K562 (cell line): ENCODE data around the gene RAB5A. TPM values are rescaled to one million over a fixed set of nuclear protein-coding genes. Genes with fewer than 3 reads are reported as not detected.

Source experiments
- ATAC-seq: fragments of 200-7000 bp; cut with Tn5 transposase; 3 replicates; pipeline ENCODE4 v1.9.1; 2020; ENCODE audit warnings: moderate library complexity
- BruUV-seq: library from RNA; stranded (reverse); fragments of 400-500 nt; replicated peaks from 2 replicates; lab custom pipeline; 2021; lab: Mats Ljungman, UMichigan
- CTCF ChIA-PET: fragments of 300-600 bp; formaldehyde crosslinking; extraction: SDS; loops from one replicate; lab custom pipeline; 2021; ENCODE audit warnings: low intra/inter-chr PET ratio; lab: Yijun Ruan, JAX
- POLR2A ChIA-PET: fragments of 300-600, 350-650 bp; sonication (Branson Sonifier 250); formaldehyde crosslinking; extraction: SDS; loops from one replicate; lab custom pipeline; 2021; ENCODE audit warnings: antibody characterized with exemption, inconsistent platforms; lab: Yijun Ruan, JAX
- DNase-seq, 4 experiments: peaks; one replicate each; pipeline versions ENCODE4 v3.0.0 to v3.0.0-alpha.2; 2011 to 2018; ENCODE audit warnings: low spot score in 3 of 4, mixed read lengths in 3 of 4; ENCODE audit errors: extremely low read depth in 1 of 4
- FAIRE-seq: peaks from 2 replicates; lab custom pipeline; 2011; peaks lifted over from hg19 to GRCh38; lab: Jason Lieb, UNC
- H2AFZ ChIP-seq: 2 replicates; pipeline ENCODE4 v1.6.0; 2011; ENCODE audit warnings: low read depth, low read length, control low read depth, inconsistent platforms
- H3K27ac ChIP-seq: fragments of 200-600 bp; 3 replicates; pipeline ENCODE4 v1.8.0; 2011; ENCODE audit warnings: low read depth, mild to moderate bottlenecking, control low read depth, inconsistent platforms, low read length, moderate library complexity, mixed read lengths; ENCODE audit errors: extremely low read depth
- H3K27me3 ChIP-seq, 2 experiments: fragments of 300-600 bp in 1 of 2; 2 replicates in 1 of 2; 3 replicates in 1 of 2; pipeline versions ENCODE4 v1.6.0 to v1.8.0; 2011; ENCODE audit warnings: inconsistent platforms in 2 of 2, low read length in 2 of 2, mild to moderate bottlenecking in 1 of 2, mixed read lengths in 1 of 2, moderate library complexity in 1 of 2; ENCODE audit not compliant: control insufficient read depth in 2 of 2, insufficient read depth in 2 of 2
- H3K36me3 ChIP-seq: fragments of 300-600 bp; 3 replicates; pipeline ENCODE4 v1.8.0; 2011; ENCODE audit warnings: mild to moderate bottlenecking, low read length, inconsistent platforms; ENCODE audit not compliant: control insufficient read depth, insufficient read depth
- H3K4me1 ChIP-seq, 2 experiments: fragments of 200-600 bp in 1 of 2; replicated peaks in 1 of 2; 2 replicates in 1 of 2; 3 replicates in 1 of 2; pipeline versions ENCODE4 v1.5.1 to v1.8.0; 2011; ENCODE audit warnings: inconsistent platforms in 2 of 2, low read length in 2 of 2, mild to moderate bottlenecking in 1 of 2, mixed read lengths in 1 of 2, moderate library complexity in 1 of 2; ENCODE audit not compliant: control insufficient read depth in 2 of 2, insufficient read depth in 2 of 2
- H3K4me2 ChIP-seq: 2 replicates; pipeline ENCODE4 v1.6.1; 2011; ENCODE audit warnings: low read length, control low read depth, inconsistent platforms, mixed read lengths; ENCODE audit not compliant: insufficient read depth
- H3K4me3 ChIP-seq: fragments of 200-600 bp; sonication (generic), shearing (Covaris generic); 2 replicates; pipeline ENCODE4 v1.5.1; 2016; ENCODE audit warnings: control low read depth, inconsistent platforms
- H3K79me2 ChIP-seq: fragments of 200-600 bp; 3 replicates; pipeline ENCODE4 v1.8.0; 2011; ENCODE audit warnings: low read length, inconsistent platforms; ENCODE audit not compliant: control insufficient read depth, insufficient read depth
- H3K9ac ChIP-seq, 2 experiments: 2 replicates each; pipeline versions ENCODE4 v1.6.0 to v1.6.1; 2011; ENCODE audit warnings: low read depth in 2 of 2, low read length in 2 of 2, control low read depth in 1 of 2, inconsistent platforms in 1 of 2, mild to moderate bottlenecking in 1 of 2, mixed read lengths in 1 of 2; ENCODE audit not compliant: insufficient read depth in 1 of 2
- H3K9me1 ChIP-seq: one replicate; pipeline ENCODE4 v1.6.0; 2011; ENCODE audit warnings: inconsistent platforms, mild to moderate bottlenecking, low read length, moderate library complexity; ENCODE audit not compliant: control insufficient read depth, insufficient read depth
- H3K9me3 ChIP-seq: replicated peaks from 2 replicates; pipeline ENCODE4 v1.5.1; 2011; ENCODE audit warnings: low read depth, low read length, inconsistent platforms; ENCODE audit not compliant: control insufficient read depth, insufficient read depth
- H4K20me1 ChIP-seq: replicated peaks from 2 replicates; pipeline ENCODE4 v1.6.1; 2011; ENCODE audit warnings: low read length, inconsistent platforms, mixed read lengths; ENCODE audit not compliant: control insufficient read depth, insufficient read depth
- ARNT ChIP-seq, 2 experiments: fragments of 450-650 bp; IDR thresholded peaks; 2 replicates each; pipeline ENCODE4 v1.6.1; 2016; ENCODE audit warnings: mild to moderate bottlenecking in 1 of 2
- BRD9 ChIP-seq: fragments of 450-650 bp; IDR thresholded peaks from 2 replicates; pipeline ENCODE4 v1.6.1; 2018; ENCODE audit warnings: low read depth; ENCODE audit not compliant: partially characterized antibody
- DIDO1 ChIP-seq: fragments of 450-650 bp; IDR thresholded peaks from 2 replicates; pipeline ENCODE4 v1.6.1; 2016; ENCODE audit warnings: low read depth, missing biosample characterization, missing genetic modification characterization
- ELF4 ChIP-seq: fragments of 450-650 bp; formaldehyde crosslinking; IDR thresholded peaks from 2 replicates; pipeline ENCODE4 v1.4.0; 2022; ENCODE audit warnings: missing genetic modification characterization
- HOXB6 ChIP-seq: fragments of 250-450 bp; sonication (Bioruptor Pico); IDR thresholded peaks from 2 replicates; pipeline ENCODE4 v1.5.1; 2022; ENCODE audit warnings: mild to moderate bottlenecking, borderline replicate concordance
- MED1 ChIP-seq: sonication (generic); formaldehyde crosslinking; IDR thresholded peaks from 2 replicates; pipeline ENCODE4 v1.8.1; 2023; ENCODE audit warnings: missing genetic modification reagents, borderline replicate concordance
- MTA1 ChIP-seq: fragments of 450-650 bp; IDR thresholded peaks from 2 replicates; pipeline ENCODE4 v1.6.1; 2017; ENCODE audit warnings: borderline replicate concordance
- MYC ChIP-seq, 2 experiments: fragments of 250-450 bp in 1 of 2; sonication (Bioruptor Pico) in 1 of 2; IDR thresholded peaks; 2 replicates each; pipeline versions ENCODE4 v1.5.1 to v1.6.1; 2012 to 2021; ENCODE audit warnings: low read depth in 2 of 2, borderline replicate concordance in 1 of 2, improper control_type of control experiment in 1 of 2, low read length in 1 of 2, mild to moderate bottlenecking in 1 of 2, moderate library complexity in 1 of 2
- NFE2L1 ChIP-seq: fragments of 450-650 bp; IDR thresholded peaks from 2 replicates; pipeline ENCODE4 v1.6.1; 2016; ENCODE audit warnings: missing genetic modification characterization, low read depth, mild to moderate bottlenecking, missing compliant biosample characterization, moderate library complexity, borderline replicate concordance
- NR2C1 ChIP-seq, 2 experiments: fragments of 450-650 bp; IDR thresholded peaks; 2 replicates each; pipeline ENCODE4 v1.6.1; 2017; ENCODE audit warnings: mild to moderate bottlenecking in 2 of 2, antibody characterized with exemption in 1 of 2, inconsistent platforms in 1 of 2, missing compliant biosample characterization in 1 of 2, missing genetic modification characterization in 1 of 2
- RBBP5 ChIP-seq: fragments of 200-600 bp; sonication (generic); IDR thresholded peaks from 2 replicates; pipeline ENCODE4 v1.6.1; 2012; ENCODE audit warnings: borderline replicate concordance, mild to moderate bottlenecking, low read length, control low read depth, inconsistent platforms; ENCODE audit not compliant: insufficient read depth, poor library complexity, severe bottlenecking
- RCOR1 ChIP-seq, 2 experiments: IDR thresholded peaks; 2 replicates each; pipeline ENCODE4 v1.6.1; 2012; ENCODE audit warnings: low read depth in 2 of 2, low read length in 2 of 2, borderline replicate concordance in 1 of 2, improper control_type of control experiment in 1 of 2
- TAF9B ChIP-seq: fragments of 450-650 bp; IDR thresholded peaks from 2 replicates; pipeline ENCODE4 v1.6.1; 2018; ENCODE audit warnings: mild to moderate bottlenecking; ENCODE audit not compliant: partially characterized antibody
- ZBED1 ChIP-seq: IDR thresholded peaks from 2 replicates; pipeline ENCODE4 v1.6.1; 2014
- ZNF764 ChIP-seq: fragments of 250-450 bp; sonication (Bioruptor Pico); IDR thresholded peaks from 2 replicates; pipeline ENCODE4 v1.4.0; 2020; ENCODE audit warnings: low read depth, mild to moderate bottlenecking, moderate library complexity
- ZNF785 ChIP-seq: fragments of 250-450 bp; sonication (Bioruptor Pico); IDR thresholded peaks from 2 replicates; pipeline ENCODE4 v1.4.0; 2020; ENCODE audit warnings: mild to moderate bottlenecking
- WGBS: fragments of 100-300 bp; shearing (Covaris generic); methylation state at CpG from one replicate; pipeline ENCODE4 v1.1.6; 2016; ENCODE audit warnings: low coverage, mixed read lengths; ENCODE audit not compliant: insufficient coverage; ENCODE audit errors: missing lambda C conversion rate; 5-methylcytosine and 5-hydroxymethylcytosine counted together
- in situ Hi-C: fragments of 300-500 bp; cut with MboI; formaldehyde crosslinking; loops from 4 replicates; pipeline ENCODE4 v1.15.0; 2018; ENCODE audit warnings: inconsistent platforms, mixed read lengths
- intact Hi-C: fragments of 100-400 bp; cut with micrococcal nuclease; formaldehyde crosslinking; loops from 2 replicates; pipeline ENCODE4 v1.14.2; 2022
- polyA plus RNA-seq, 8 experiments: library from polyadenylated mRNA; depleted of rRNA in 4 of 8; stranded (reverse) in 5 of 8; unstranded in 3 of 8; fragments of >200 nt; fragmentation: Nextera tagmentation in 2 of 8; fragmentation: Illumina TruSeq in 1 of 8; extraction: Ambion mirVana in 2 of 8; extraction: Trizol in 1 of 8; gene quantifications; 2 replicates each; pipeline versions ENCODE4 v1.2.1 to v1.2.3, GENCODE V29; 2011 to 2014; ENCODE audit warnings: inconsistent platforms in 1 of 8, missing spikeins in 1 of 8
- total RNA-seq, 7 experiments: library from RNA; depleted of rRNA in 6 of 7; stranded (reverse); fragments of >200 nt in 6 of 7; fragmentation: Illumina TruSeq in 2 of 7; extraction: Trizol in 2 of 7; gene quantifications; 2 replicates each; pipeline versions ENCODE4 v1.2.1 to v1.2.3, GENCODE V29; 2011 to 2021; ENCODE audit warnings: low replicate concordance in 1 of 7
- TF ChIP-seq, protein P1 (sequence below): fragments of 250-450 bp; sonication (Bioruptor Pico); IDR thresholded peaks from 2 replicates; pipeline ENCODE4 v1.5.0; 2021; ENCODE audit warnings: mild to moderate bottlenecking, borderline replicate concordance
- TF ChIP-seq, protein P2 (sequence below): fragments of 450-650 bp; formaldehyde crosslinking; conservative IDR thresholded peaks from 2 replicates; pipeline ENCODE4 v1.4.0; 2022; ENCODE audit warnings: mild to moderate bottlenecking, missing genetic modification characterization

The RAB5A gene
- total and polyA plus RNA-seq, 9 of the 15 experiments (the other 6 are each of a cell fraction or from before 2014, with no cell fraction given): 28.3 to 64.2 (median 49.0) TPM

DNA sequence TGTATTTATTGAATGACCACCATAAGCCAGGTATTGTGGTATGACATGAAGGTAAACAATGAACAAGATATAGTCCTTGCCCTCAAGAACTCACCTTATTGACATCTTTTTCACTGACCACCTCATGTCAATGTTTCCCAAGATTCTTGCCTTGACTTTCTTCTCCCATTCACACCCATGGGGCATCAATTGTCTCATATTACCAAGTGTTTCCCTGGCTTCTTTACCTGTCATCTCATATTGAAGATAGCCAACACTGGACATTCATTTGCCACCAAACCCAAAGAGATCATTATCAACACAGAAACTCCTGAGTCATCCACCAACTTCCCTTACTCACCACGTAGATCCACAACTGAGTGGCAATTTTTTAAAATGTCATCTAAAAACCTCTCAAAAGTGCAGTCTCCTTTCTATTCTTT, 15.1 kb upstream of the RAB5A start:
- in situ Hi-C loops: no loop called here
- Histone ChIP-seq H3K4me2 (peak overlapping the region; percentile 54), H3K9me3 (no peaks in the 10 kb centered on the region), H3K79me2 (no peaks in the 10 kb centered on the region), H3K27me3 (no peaks in the 10 kb centered on the region), H3K36me3 (no peaks in the 10 kb centered on the region), H2AFZ (peak overlapping the region; percentile 96), H3K4me3 (no peak overlapping the region), H3K9me1 (no peaks in the 10 kb centered on the region), H3K27ac (peak overlapping the region; percentile 50), H3K4me1 (peaks cover 24 to 42% of the 10 kb centered on the region in 2 experiments), H3K9ac (peak overlapping the region in 1 of 2 experiments; percentile 34; a peak in 2 of 4 replicates), H4K20me1 (no peaks in the 10 kb centered on the region)
- ChIA-PET POLR2A (interaction anchor here (0.6 to 1.6 kb wide), 8 partner anchors 9 to 91 kb away, joined by 3 to 7 read pairs (median 3); no protein-coding TSS in a partner anchor), CTCF (no interaction called here)
- BruUV-seq: no TSS peak
- peak in 2 of 4 experiments; percentile 55 to 72 for DNase-seq
- WGBS: 0% methylated on average over 1 of the region's 1 CpG
- intact Hi-C loops: loop anchor here (5.0 kb wide), 1 partner anchor 44 kb away; no protein-coding TSS in a partner anchor
- ATAC-seq: peak; percentile 55
- FAIRE-seq: peak; percentile 69
- peak; percentile 86 for TF ChIP-seq MTA1
- peak in 1 of 2 experiments; percentile 23; a peak in 1 of 4 replicates for TF ChIP-seq ARNT (IDR thresholded peaks at IDR 0.05)
- TF ChIP-seq NFE2L1: peak; percentile 91
- TF ChIP-seq ZNF785: no peak
- TF ChIP-seq RCOR1 (IDR thresholded peaks at IDR 0.05; ENCODE audit: borderline replicate concordance in 1 of 2, low read depth in 2 of 2, low read length in 2 of 2): peak in 1 of 2 experiments; percentile 74; a peak in 1 of 4 replicates
- TF ChIP-seq TAF9B: peak; percentile 47
- TF ChIP-seq RBBP5: peak; percentile 52
- no peak for TF ChIP-seq HOXB6 (CRISPR knock-in tag)
- TF ChIP-seq MYC (IDR thresholded peaks at IDR 0.05; ENCODE audit: low read depth, low read length): no peak
- TF ChIP-seq MYC (CRISPR knock-in tag; IDR thresholded peaks at IDR 0.05; ENCODE audit: borderline replicate concordance, low read depth): no peak
- no peak for TF ChIP-seq NR2C1 (IDR thresholded peaks at IDR 0.05)
- 0 out of 2 replicates have a peak, but pooled peaks have one; percentile 10 for TF ChIP-seq NR2C1 (tag; IDR thresholded peaks at IDR 0.05)
- TF ChIP-seq, protein P1, sequence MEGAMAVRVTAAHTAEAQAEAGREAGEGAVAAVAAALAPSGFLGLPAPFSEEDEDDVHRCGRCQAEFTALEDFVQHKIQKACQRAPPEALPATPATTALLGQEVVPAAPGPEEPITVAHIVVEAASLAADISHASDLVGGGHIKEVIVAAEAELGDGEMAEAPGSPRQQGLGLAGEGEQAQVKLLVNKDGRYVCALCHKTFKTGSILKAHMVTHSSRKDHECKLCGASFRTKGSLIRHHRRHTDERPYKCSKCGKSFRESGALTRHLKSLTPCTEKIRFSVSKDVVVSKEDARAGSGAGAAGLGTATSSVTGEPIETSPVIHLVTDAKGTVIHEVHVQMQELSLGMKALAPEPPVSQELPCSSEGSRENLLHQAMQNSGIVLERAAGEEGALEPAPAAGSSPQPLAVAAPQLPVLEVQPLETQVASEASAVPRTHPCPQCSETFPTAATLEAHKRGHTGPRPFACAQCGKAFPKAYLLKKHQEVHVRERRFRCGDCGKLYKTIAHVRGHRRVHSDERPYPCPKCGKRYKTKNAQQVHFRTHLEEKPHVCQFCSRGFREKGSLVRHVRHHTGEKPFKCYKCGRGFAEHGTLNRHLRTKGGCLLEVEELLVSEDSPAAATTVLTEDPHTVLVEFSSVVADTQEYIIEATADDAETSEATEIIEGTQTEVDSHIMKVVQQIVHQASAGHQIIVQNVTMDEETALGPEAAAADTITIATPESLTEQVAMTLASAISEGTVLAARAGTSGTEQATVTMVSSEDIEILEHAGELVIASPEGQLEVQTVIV (CRISPR knock-in tag): no peak
- TF ChIP-seq ZBED1: no peak
- TF ChIP-seq DIDO1 (tag): no peak
- TF ChIP-seq ELF4 (CRISPR knock-in tag): 0 out of 2 replicates have a peak, but pooled peaks have one; percentile 61
- TF ChIP-seq BRD9: peak; percentile 60
- TF ChIP-seq MED1 (CRISPR knock-in tag): no peak
- TF ChIP-seq ZNF764 (CRISPR knock-in tag): no peak
- TF ChIP-seq, protein P2, sequence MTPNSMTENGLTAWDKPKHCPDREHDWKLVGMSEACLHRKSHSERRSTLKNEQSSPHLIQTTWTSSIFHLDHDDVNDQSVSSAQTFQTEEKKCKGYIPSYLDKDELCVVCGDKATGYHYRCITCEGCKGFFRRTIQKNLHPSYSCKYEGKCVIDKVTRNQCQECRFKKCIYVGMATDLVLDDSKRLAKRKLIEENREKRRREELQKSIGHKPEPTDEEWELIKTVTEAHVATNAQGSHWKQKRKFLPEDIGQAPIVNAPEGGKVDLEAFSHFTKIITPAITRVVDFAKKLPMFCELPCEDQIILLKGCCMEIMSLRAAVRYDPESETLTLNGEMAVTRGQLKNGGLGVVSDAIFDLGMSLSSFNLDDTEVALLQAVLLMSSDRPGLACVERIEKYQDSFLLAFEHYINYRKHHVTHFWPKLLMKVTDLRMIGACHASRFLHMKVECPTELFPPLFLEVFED: peak; percentile 72; the same call in 1 of the 2 replicates
